ENCODE results near the gene HNF1A. TPM values are rescaled to one million over a fixed set of nuclear protein-coding genes. Genes with fewer than 3 reads are reported as not detected.
A peak's percentile ranks its signal among the peaks of the same experiment; 100 is the strongest.

HNF1A gene
- total and polyA plus RNA-seq, 10 of the 15 experiments (the other 5 are each of a cell fraction or from before 2014, with no cell fraction given), result 0.10 TPM; not detected in 9

DNA sequence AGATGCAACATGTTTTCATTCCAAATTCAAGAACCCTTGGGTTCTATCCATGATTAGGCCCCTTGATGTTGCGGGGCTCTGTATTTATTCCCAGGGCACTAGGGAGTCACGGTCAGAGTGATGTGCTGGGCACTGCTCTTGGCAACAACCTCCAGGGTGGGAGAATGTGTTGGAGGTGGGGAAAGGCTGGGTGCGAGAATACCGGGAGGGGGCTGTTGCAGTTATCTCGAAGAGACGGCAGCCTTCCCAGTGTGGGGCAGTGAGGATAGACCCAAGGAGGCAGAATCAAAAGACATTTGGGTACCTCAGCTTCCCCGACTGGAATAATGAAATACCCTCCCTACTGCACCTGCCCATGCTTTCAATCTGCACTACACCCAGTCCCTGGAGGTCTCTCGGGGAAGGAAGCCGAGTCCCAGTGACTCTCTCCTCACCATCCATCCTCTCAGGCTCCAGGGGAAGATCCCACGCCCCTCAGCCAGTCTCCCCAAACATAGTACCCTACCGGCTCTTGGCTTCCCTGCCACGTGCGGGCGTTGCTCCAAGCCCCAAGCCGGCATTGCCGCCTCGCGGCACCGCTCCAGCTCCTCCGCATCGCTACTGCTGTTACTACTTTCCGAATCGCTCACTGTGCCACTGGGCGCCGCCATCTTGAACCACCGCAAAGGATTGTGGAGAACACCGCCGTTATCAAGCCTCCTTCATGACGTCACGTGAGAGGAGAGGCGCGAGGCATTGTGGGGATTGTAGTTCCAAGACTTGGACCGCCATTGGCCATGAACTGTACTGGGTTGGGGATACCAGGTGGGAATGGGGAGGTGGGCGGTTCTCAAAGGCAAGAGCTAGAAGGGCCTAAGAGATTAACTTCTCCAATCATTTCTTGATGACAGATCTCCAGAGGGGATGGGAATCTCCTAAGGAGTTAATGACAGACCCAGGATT, 37.8 kb downstream of the HNF1A start, which contains the start of gene C12orf43 (continued):
- TF ChIP-seq, protein P1, sequence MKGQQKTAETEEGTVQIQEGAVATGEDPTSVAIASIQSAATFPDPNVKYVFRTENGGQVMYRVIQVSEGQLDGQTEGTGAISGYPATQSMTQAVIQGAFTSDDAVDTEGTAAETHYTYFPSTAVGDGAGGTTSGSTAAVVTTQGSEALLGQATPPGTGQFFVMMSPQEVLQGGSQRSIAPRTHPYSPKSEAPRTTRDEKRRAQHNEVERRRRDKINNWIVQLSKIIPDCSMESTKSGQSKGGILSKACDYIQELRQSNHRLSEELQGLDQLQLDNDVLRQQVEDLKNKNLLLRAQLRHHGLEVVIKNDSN (IDR thresholded peaks at IDR 0.05; ENCODE audit: borderline replicate concordance, extremely low read length, insufficient read depth, low read depth, low read length), result peak; percentile 79
- TF ChIP-seq NFXL1 (IDR thresholded peaks at IDR 0.05; ENCODE audit: borderline replicate concordance), result no peak
- TF ChIP-seq DPF2 (IDR thresholded peaks at IDR 0.05), result no peak
- no peak for TF ChIP-seq FOXK2 (IDR thresholded peaks at IDR 0.05)
- peak; percentile 66; the same call in 1 of the 2 replicates for TF ChIP-seq ESRRA (IDR thresholded peaks at IDR 0.05; ENCODE audit: low read length)
- no peak for TF ChIP-seq NRF1 (conservative IDR thresholded peaks at IDR 0.05; ENCODE audit: low read depth, low read length)
- no peak for TF ChIP-seq SPI1 (IDR thresholded peaks at IDR 0.05; ENCODE audit: borderline replicate concordance, insufficient read depth, low read depth, low read length)
- TF ChIP-seq, protein P2, sequence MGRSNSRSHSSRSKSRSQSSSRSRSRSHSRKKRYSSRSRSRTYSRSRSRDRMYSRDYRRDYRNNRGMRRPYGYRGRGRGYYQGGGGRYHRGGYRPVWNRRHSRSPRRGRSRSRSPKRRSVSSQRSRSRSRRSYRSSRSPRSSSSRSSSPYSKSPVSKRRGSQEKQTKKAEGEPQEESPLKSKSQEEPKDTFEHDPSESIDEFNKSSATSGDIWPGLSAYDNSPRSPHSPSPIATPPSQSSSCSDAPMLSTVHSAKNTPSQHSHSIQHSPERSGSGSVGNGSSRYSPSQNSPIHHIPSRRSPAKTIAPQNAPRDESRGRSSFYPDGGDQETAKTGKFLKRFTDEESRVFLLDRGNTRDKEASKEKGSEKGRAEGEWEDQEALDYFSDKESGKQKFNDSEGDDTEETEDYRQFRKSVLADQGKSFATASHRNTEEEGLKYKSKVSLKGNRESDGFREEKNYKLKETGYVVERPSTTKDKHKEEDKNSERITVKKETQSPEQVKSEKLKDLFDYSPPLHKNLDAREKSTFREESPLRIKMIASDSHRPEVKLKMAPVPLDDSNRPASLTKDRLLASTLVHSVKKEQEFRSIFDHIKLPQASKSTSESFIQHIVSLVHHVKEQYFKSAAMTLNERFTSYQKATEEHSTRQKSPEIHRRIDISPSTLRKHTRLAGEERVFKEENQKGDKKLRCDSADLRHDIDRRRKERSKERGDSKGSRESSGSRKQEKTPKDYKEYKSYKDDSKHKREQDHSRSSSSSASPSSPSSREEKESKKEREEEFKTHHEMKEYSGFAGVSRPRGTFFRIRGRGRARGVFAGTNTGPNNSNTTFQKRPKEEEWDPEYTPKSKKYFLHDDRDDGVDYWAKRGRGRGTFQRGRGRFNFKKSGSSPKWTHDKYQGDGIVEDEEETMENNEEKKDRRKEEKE (IDR thresholded peaks at IDR 0.05), result no peak
- 0 out of 2 replicates have a peak, but pooled peaks have one; percentile 21 for TF ChIP-seq IRF4 (IDR thresholded peaks at IDR 0.05; ENCODE audit: low read depth, low read length)
- TF ChIP-seq, protein P3, sequence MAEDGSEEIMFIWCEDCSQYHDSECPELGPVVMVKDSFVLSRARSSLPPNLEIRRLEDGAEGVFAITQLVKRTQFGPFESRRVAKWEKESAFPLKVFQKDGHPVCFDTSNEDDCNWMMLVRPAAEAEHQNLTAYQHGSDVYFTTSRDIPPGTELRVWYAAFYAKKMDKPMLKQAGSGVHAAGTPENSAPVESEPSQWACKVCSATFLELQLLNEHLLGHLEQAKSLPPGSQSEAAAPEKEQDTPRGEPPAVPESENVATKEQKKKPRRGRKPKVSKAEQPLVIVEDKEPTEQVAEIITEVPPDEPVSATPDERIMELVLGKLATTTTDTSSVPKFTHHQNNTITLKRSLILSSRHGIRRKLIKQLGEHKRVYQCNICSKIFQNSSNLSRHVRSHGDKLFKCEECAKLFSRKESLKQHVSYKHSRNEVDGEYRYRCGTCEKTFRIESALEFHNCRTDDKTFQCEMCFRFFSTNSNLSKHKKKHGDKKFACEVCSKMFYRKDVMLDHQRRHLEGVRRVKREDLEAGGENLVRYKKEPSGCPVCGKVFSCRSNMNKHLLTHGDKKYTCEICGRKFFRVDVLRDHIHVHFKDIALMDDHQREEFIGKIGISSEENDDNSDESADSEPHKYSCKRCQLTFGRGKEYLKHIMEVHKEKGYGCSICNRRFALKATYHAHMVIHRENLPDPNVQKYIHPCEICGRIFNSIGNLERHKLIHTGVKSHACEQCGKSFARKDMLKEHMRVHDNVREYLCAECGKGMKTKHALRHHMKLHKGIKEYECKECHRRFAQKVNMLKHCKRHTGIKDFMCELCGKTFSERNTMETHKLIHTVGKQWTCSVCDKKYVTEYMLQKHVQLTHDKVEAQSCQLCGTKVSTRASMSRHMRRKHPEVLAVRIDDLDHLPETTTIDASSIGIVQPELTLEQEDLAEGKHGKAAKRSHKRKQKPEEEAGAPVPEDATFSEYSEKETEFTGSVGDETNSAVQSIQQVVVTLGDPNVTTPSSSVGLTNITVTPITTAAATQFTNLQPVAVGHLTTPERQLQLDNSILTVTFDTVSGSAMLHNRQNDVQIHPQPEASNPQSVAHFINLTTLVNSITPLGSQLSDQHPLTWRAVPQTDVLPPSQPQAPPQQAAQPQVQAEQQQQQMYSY (CRISPR knock-in tag; IDR thresholded peaks at IDR 0.05), result no peak
- TF ChIP-seq TCF12 (IDR thresholded peaks at IDR 0.05; ENCODE audit: low read depth, low read length), result 0 out of 2 replicates have a peak, but pooled peaks have one; percentile 26
- TF ChIP-seq HDAC6 (IDR thresholded peaks at IDR 0.05; ENCODE audit: unreplicated experiment), result no peak
- no peak; the same call in 1 of the 2 replicates for TF ChIP-seq SMC3 (IDR thresholded peaks at IDR 0.05; ENCODE audit: borderline replicate concordance, low read length)
- no peak for TF ChIP-seq NFYA (IDR thresholded peaks at IDR 0.05; ENCODE audit: borderline replicate concordance, low read depth, low read length)
- TF ChIP-seq ZNF274 (IDR thresholded peaks at IDR 0.05; ENCODE audit: insufficient read depth, insufficient read length), result no peak
- TF ChIP-seq YBX1 (IDR thresholded peaks at IDR 0.05), result no peak
- peak; percentile 94 for TF ChIP-seq IKZF1 (conservative IDR thresholded peaks at IDR 0.05)
- no peak for TF ChIP-seq JUND (IDR thresholded peaks at IDR 0.05; ENCODE audit: low read depth, low read length)
- no peak for TF ChIP-seq ZSCAN29 (IDR thresholded peaks at IDR 0.05)
- TF ChIP-seq MXI1 (IDR thresholded peaks at IDR 0.05; ENCODE audit: low read depth, low read length), result peak; percentile 91
- TF ChIP-seq NR2C1 (IDR thresholded peaks at IDR 0.05), result no peak

Measured in GM12878 (cell line).